ENCODE data around the gene CEPT1.

CEPT1 gene

DNA sequence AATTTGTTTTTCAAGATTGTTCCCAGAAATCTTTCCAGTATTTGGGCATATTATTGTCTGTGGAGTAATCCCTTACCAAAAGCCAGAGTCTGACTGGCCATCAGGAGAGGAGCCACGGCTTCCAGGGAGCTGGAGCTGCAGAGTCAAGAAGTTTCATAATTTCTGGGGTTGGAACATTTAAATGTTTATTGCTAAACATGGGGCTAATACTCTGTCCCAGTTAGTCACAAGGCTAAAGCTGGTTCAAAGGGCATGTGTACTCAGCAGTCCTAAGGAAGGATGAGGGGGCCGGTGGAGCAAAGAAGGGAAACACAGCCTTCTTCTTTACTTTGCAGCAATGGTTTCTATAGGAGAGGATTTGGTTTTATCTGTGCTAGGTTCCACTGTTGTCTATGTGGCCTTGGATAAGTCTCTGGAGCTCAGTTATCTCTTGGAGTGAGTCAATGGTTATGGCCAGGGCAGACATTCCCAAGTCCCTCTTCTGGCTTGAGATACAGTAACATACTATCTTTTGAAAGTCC is 51.0 kb downstream of the CEPT1 start:
- no peak overlapping the region for H3K27ac ChIP-seq (ENCODE audit: low read depth, low read length)

DNA sequence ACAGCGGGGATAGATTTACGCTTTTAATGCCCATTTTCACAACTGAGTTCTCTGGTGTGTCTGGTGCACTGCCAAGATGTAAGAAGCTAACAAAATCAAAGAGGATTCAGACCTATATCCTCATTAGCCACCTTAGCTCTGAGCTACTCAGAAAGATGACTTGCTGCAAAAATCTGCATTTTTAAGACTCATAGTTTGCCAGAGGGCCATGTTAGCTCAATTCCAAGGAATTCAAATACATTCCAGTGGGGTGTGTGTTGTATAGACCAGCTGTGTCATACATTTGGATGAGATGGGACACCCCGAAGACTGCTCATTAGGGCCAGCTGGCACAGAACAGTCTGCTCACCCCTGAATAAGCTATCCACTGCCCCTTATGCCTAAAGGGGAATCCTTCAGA is 51.5 kb downstream of the CEPT1 start:
- Histone ChIP-seq H3K4me2 (ENCODE audit: low read depth, low read length, poor library complexity, severe bottlenecking) (no peak overlapping the region), H2AFZ (ENCODE audit: low read depth, low read length, severe bottlenecking) (no peak overlapping the region), H3K27me3 (ENCODE audit: low read length) (no peaks in the 10 kb centered on the region), H3K9ac (ENCODE audit: low read length) (no peak overlapping the region), H3K27ac (ENCODE audit: low read depth, low read length) (no peak overlapping the region), H3K9me3 (ENCODE audit: insufficient read depth, low read length) (no peaks in the 10 kb centered on the region), H4K20me1 (ENCODE audit: low read depth, low read length) (no peaks in the 10 kb centered on the region), H3K4me3 (ENCODE audit: insufficient read depth, low read length, poor library complexity, severe bottlenecking) (no peak overlapping the region), H3K9me2 (replicated peaks; ENCODE audit: insufficient read depth, low read length) (no peaks in the 10 kb centered on the region), H3K79me2 (ENCODE audit: insufficient read depth, low read length) (no peaks in the 10 kb centered on the region), H3K36me3 (ENCODE audit: low read length) (peaks cover 21% of the 10 kb centered on the region), H3F3A (ENCODE audit: insufficient read depth) (0 out of 2 replicates have a peak, but pooled peaks cover 6% of the 10 kb centered on the region)
- TF ChIP-seq CTCF (IDR thresholded peaks at IDR 0.05; ENCODE audit: insufficient read depth, low read length, poor library complexity, severe bottlenecking) (no peak), EZH2phosphoT487 (conservative IDR thresholded peaks at IDR 0.05; ENCODE audit: low read length) (no peak)

More for the DNA sequence above, 51.0 kb downstream of the CEPT1 start:
- Histone ChIP-seq H3K27me3 (ENCODE audit: low read length) (no peaks in the 10 kb centered on the region), H2AFZ (ENCODE audit: low read depth, low read length, severe bottlenecking) (no peak overlapping the region), H3K79me2 (ENCODE audit: insufficient read depth, low read length) (no peaks in the 10 kb centered on the region), H4K20me1 (ENCODE audit: low read depth, low read length) (no peaks in the 10 kb centered on the region), H3K4me3 (ENCODE audit: insufficient read depth, low read length, poor library complexity, severe bottlenecking) (no peak overlapping the region), H3K9me3 (ENCODE audit: insufficient read depth, low read length) (no peaks in the 10 kb centered on the region), H3K9ac (ENCODE audit: low read length) (no peak overlapping the region), H3F3A (ENCODE audit: insufficient read depth) (0 out of 2 replicates have a peak, but pooled peaks cover 6% of the 10 kb centered on the region), H3K4me2 (ENCODE audit: low read depth, low read length, poor library complexity, severe bottlenecking) (no peak overlapping the region), H3K36me3 (ENCODE audit: low read length) (peaks cover 26% of the 10 kb centered on the region), H3K9me2 (replicated peaks; ENCODE audit: insufficient read depth, low read length) (no peaks in the 10 kb centered on the region)
- TF ChIP-seq EZH2phosphoT487 (conservative IDR thresholded peaks at IDR 0.05; ENCODE audit: low read length) (no peak), CTCF (IDR thresholded peaks at IDR 0.05; ENCODE audit: insufficient read depth, low read length, poor library complexity, severe bottlenecking) (no peak)

GRCh38 chr1:111192074-111192473 is 52.1 kb downstream of the CEPT1 start:
- no peak overlapping the region for H3K4me3 ChIP-seq (ENCODE audit: insufficient read depth, low read length, poor library complexity, severe bottlenecking)
- 0 out of 2 replicates have a peak, but pooled peaks cover 6% of the 10 kb centered on the region for H3F3A ChIP-seq (ENCODE audit: insufficient read depth)
- no peak overlapping the region for H3K9ac ChIP-seq (ENCODE audit: low read length)
- H4K20me1 ChIP-seq (ENCODE audit: low read depth, low read length): no peaks in the 10 kb centered on the region
- H2AFZ ChIP-seq (ENCODE audit: low read depth, low read length, severe bottlenecking): no peak overlapping the region
- H3K36me3 ChIP-seq (ENCODE audit: low read length): peaks cover 17% of the 10 kb centered on the region
- TF ChIP-seq EZH2phosphoT487 (conservative IDR thresholded peaks at IDR 0.05; ENCODE audit: low read length) (no peak), CTCF (IDR thresholded peaks at IDR 0.05; ENCODE audit: insufficient read depth, low read length, poor library complexity, severe bottlenecking) (no peak)
- H3K27me3 ChIP-seq (ENCODE audit: low read length): no peaks in the 10 kb centered on the region
- no peak overlapping the region for H3K4me2 ChIP-seq (ENCODE audit: low read depth, low read length, poor library complexity, severe bottlenecking)
- no peaks in the 10 kb centered on the region for H3K9me2 ChIP-seq (replicated peaks; ENCODE audit: insufficient read depth, low read length)
- H3K79me2 ChIP-seq (ENCODE audit: insufficient read depth, low read length): no peaks in the 10 kb centered on the region
- no peak overlapping the region for H3K27ac ChIP-seq (ENCODE audit: low read depth, low read length)
- no peaks in the 10 kb centered on the region for H3K9me3 ChIP-seq (ENCODE audit: insufficient read depth, low read length)
